ENCODE results near the gene DHH.

DHH gene

GRCh38 chr12:49108958-49109404, 14.4 kb upstream of the DHH start:
- no peak for DNase-seq

- no peak for DNase-seq
These were observed 11.0 kb upstream of the DHH start for GRCh38 chr12:49105504-49106084.

GRCh38 chr12:49104822-49105221, 10.2 kb upstream of the DHH start:
- no peak for DNase-seq

- DNase-seq = no peak
These were observed 5.8 kb upstream of the DHH start for GRCh38 chr12:49100380-49100779.

- DNase-seq = no peak
These were observed 4.1 kb upstream of the DHH start for GRCh38 chr12:49098703-49099102.

GRCh38 chr12:49098035-49098451, 3.4 kb upstream of the DHH start:
- DNase-seq = peak; percentile 55

- DNase-seq = no peak
These were observed 2.8 kb upstream of the DHH start for GRCh38 chr12:49097381-49097780.

GRCh38 chr12:49094975-49095365, 369 bp upstream of the DHH start:
- DNase-seq = no peak

- DNase-seq = no peak
These were observed 825 bp downstream of the DHH start for GRCh38 chr12:49093792-49094159.

GRCh38 chr12:49092816-49093406, 1.7 kb downstream of the DHH start:
- DNase-seq = no peak

- peak; percentile 47 for DNase-seq
These were observed 2.4 kb downstream of the DHH start for GRCh38 chr12:49092086-49092815.

- DNase-seq = no peak
These were observed 2.8 kb downstream of the DHH start for GRCh38 chr12:49091836-49092085.

- DNase-seq = no peak
These were observed 3.4 kb downstream of the DHH start for GRCh38 chr12:49091056-49091835.

- no peak for DNase-seq
These were observed 4.5 kb downstream of the DHH start for GRCh38 chr12:49089821-49090773.

GRCh38 chr12:49088932-49089330, 5.7 kb downstream of the DHH start:
- DNase-seq = no peak

GRCh38 chr12:49088150-49088931, 6.3 kb downstream of the DHH start:
- DNase-seq = peak; percentile 87

- DNase-seq = no peak
These were observed 8.5 kb downstream of the DHH start for GRCh38 chr12:49086116-49086515.

- no peak for DNase-seq
These were observed 10.2 kb downstream of the DHH start for GRCh38 chr12:49084438-49084837.

- DNase-seq = no peak
These were observed 14.8 kb downstream of the DHH start for GRCh38 chr12:49079793-49080192.

- no peak for DNase-seq
These were observed 23.6 kb downstream of the DHH start for GRCh38 chr12:49070971-49071370.

- DNase-seq = peak; percentile 97
These were observed 24.9 kb downstream of the DHH start, which contains the start of gene RHEBL1 for GRCh38 chr12:49069507-49070346. RHEBL1 (minus strand) TSS chr12:49069979; CDS start chr12:49069785, 194 bp downstream.

Measured in midbrain (tissue), 1 donor.